ENCODE measurements around the gene MASP1.

GRCh38 chr3:187277129-187277462, 14.4 kb downstream of the MASP1 start:
- TF ChIP-seq, protein P1, sequence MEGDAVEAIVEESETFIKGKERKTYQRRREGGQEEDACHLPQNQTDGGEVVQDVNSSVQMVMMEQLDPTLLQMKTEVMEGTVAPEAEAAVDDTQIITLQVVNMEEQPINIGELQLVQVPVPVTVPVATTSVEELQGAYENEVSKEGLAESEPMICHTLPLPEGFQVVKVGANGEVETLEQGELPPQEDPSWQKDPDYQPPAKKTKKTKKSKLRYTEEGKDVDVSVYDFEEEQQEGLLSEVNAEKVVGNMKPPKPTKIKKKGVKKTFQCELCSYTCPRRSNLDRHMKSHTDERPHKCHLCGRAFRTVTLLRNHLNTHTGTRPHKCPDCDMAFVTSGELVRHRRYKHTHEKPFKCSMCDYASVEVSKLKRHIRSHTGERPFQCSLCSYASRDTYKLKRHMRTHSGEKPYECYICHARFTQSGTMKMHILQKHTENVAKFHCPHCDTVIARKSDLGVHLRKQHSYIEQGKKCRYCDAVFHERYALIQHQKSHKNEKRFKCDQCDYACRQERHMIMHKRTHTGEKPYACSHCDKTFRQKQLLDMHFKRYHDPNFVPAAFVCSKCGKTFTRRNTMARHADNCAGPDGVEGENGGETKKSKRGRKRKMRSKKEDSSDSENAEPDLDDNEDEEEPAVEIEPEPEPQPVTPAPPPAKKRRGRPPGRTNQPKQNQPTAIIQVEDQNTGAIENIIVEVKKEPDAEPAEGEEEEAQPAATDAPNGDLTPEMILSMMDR (conservative IDR thresholded peaks at IDR 0.05 in 1 of 2, IDR thresholded peaks at IDR 0.05 in 1 of 2; ENCODE audit: extremely low read depth in 1 of 2, insufficient read depth in 1 of 2, low read depth in 1 of 2, low read length in 2 of 2) = no peak
- no peak for TF ChIP-seq EZH2 (IDR thresholded peaks at IDR 0.05; ENCODE audit: borderline replicate concordance, low read length)

Data from mammary epithelial cell (primary cell).